Sigmoid colon (tissue), 7 donors: ENCODE measurements around the gene NHLH1. TPM values are rescaled to one million over a fixed set of nuclear protein-coding genes. Genes with fewer than 3 reads are reported as not detected.
A peak's percentile ranks its signal among the peaks of the same experiment; 100 is the strongest.

ENCODE experiments used
- DNase-seq: peaks from one replicate; pipeline ENCODE4 v3.0.0-alpha.2; 2019
- H3K27ac ChIP-seq, 4 donors: fragments of 200-600 bp; sonication (generic); one replicate each; pipeline ENCODE4 v1.5.1; 2016 to 2019; ENCODE audit warnings: mild to moderate bottlenecking in 1 of 4
- H3K27me3 ChIP-seq, 3 donors: fragments of 200-600 bp; sonication (generic); one replicate each; pipeline ENCODE4 v1.5.1; 2019; ENCODE audit warnings: mild to moderate bottlenecking in 1 of 3
- H3K36me3 ChIP-seq, 4 donors: fragments of 200-600 bp; sonication (generic); one replicate each; pipeline ENCODE4 v1.5.1; 2016 to 2019
- H3K4me1 ChIP-seq, 4 donors: fragments of 200-600 bp; sonication (generic); one replicate each; pipeline ENCODE4 v1.5.1; 2017 to 2019
- H3K4me3 ChIP-seq, 4 donors: fragments of 200-600 bp; sonication (generic); one replicate each; pipeline ENCODE4 v1.5.1; 2017 to 2019; ENCODE audit warnings: mild to moderate bottlenecking in 2 of 4, moderate library complexity in 1 of 4
- H3K9me3 ChIP-seq, 4 donors: fragments of 200-600 bp in 3 of 4; sonication (generic) in 3 of 4; one replicate each; pipeline versions ENCODE4 v1.5.1 to v1.6.1; 2013 to 2019
- CTCF ChIP-seq, 4 experiments: fragments of 450-650 bp in 3 of 4; fragments of 200-600 bp in 1 of 4; IDR thresholded peaks; one replicate each; pipeline ENCODE4 v1.5.1; 2016 to 2019; ENCODE audit warnings: antibody characterized with exemption in 4 of 4, mild to moderate bottlenecking in 3 of 4, moderate library complexity in 2 of 4
- EP300 ChIP-seq, 4 donors: sonication (generic); formaldehyde crosslinking; IDR thresholded peaks; one replicate each; pipeline ENCODE4 v1.6.1; 2017; ENCODE audit warnings: antibody characterized with exemption in 4 of 4
- POLR2A ChIP-seq, 2 donors: fragments of 450-650 bp; IDR thresholded peaks; one replicate each; pipeline ENCODE4 v1.6.1; 2016; ENCODE audit warnings: antibody characterized with exemption in 2 of 2, mild to moderate bottlenecking in 2 of 2, moderate library complexity in 2 of 2
- POLR2AphosphoS5 ChIP-seq, 4 donors: sonication (generic); formaldehyde crosslinking; IDR thresholded peaks; one replicate each; pipeline ENCODE4 v1.6.1; 2017; ENCODE audit warnings: antibody characterized with exemption in 4 of 4
- WGBS, 2 donors: extraction: QIAGEN DNeasy Blood & Tissue Kit; methylation state at CpG; one replicate each; pipeline ENCODE4 v1.1.7; 2013; 5-methylcytosine and 5-hydroxymethylcytosine counted together
- intact Hi-C: fragments of 100-400 bp; cut with DNase I; formaldehyde crosslinking; loops from one replicate; pipeline ENCODE4 v1.15.1; 2023
- polyA plus RNA-seq, 3 donors: library from polyadenylated mRNA; stranded (reverse); fragments of 200-250 nt; gene quantifications; one replicate each; pipeline ENCODE4 v1.2.3, GENCODE V29; 2013
- total RNA-seq, 4 donors: library from RNA; depleted of rRNA; stranded (reverse); fragments of >200 nt; gene quantifications; one replicate each; pipeline ENCODE4 v1.1.0, GENCODE V29; 2016
- donor health status: healthy with polysubstance abuse.
- donor health status: Bipolar disorder and iron deficiency.
- donor health status: healthy.

Gene NHLH1
- total and polyA plus RNA-seq, 7 donors, result under 0.01 to 0.60 (median 0.12) TPM; not detected in 4

GRCh38 chr1:160410406-160411005, 43.6 kb downstream of the NHLH1 start:
- 83 to 88% methylated on average over 19 of the region's 19 CpGs for WGBS, 2 donors
- Histone ChIP-seq H3K9me3 (no peaks in the 10 kb centered on the region), H3K4me3 (peak overlapping the region in 2 of 4 donors; percentile 10 to 16), H3K27ac (peak overlapping the region in 3 of 4 donors; percentile 17 to 73 (median 59)), H3K4me1 (peaks cover 0 to 30% (median 22%) of the 10 kb centered on the region in 4 donors), H3K36me3 (peaks cover 0 to under 1% (median 0%) of the 10 kb centered on the region in 4 donors), H3K27me3 (no peaks in the 10 kb centered on the region)
- TF ChIP-seq EP300 (IDR thresholded peaks at IDR 0.05) (no peak), POLR2AphosphoS5 (IDR thresholded peaks at IDR 0.05) (no peak), CTCF (IDR thresholded peaks at IDR 0.05) (no peak), POLR2A (IDR thresholded peaks at IDR 0.05) (no peak)
- intact Hi-C loops, result no loop called here
- no peak for DNase-seq

DNA sequence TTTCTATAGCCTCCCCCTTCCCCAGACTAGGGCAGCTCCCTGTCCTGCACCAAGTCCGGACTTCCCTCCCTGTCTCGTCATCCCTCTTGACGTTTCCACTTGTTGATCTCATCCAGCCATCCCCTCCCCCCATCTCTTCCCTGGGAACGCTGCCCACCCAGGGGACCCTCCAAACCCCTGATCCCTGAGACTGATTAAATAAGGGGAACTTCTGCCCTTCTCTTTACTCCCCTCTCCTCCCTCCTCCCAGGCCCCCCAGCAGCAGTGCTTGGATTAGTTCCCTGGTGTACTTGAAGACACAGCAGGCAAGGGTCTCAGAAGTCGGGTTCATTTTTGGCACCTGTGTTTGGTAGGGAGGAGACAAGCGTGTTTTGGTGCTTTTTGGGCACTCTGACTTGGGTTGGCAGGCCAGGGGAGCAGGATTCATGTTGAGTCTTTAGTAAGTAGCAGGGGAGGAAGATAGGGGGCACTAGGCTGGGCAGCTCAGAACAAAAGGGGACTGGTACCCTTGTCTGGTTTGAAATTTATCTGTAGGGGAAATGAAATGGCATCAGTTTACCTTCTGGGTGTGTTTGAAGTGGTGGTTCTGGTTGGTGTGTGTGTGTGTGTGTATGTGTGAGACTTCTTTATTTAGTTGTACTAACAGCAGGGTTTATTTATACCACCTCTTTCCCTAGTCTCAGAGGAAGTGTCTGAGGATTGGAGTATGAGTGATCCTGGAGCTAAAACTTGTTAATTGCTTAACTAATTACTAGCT, 44.6 kb downstream of the NHLH1 start:
- no peak for TF ChIP-seq POLR2AphosphoS5 (IDR thresholded peaks at IDR 0.05)
- TF ChIP-seq CTCF (IDR thresholded peaks at IDR 0.05), result no peak
- TF ChIP-seq POLR2A (IDR thresholded peaks at IDR 0.05), result no peak
- no peak for TF ChIP-seq EP300 (IDR thresholded peaks at IDR 0.05)
- intact Hi-C loops, result no loop called here
- 76 to 84% methylated on average over 6 of the region's 6 CpGs for WGBS, 2 donors
- H3K9me3 ChIP-seq, result no peaks in the 10 kb centered on the region
- peaks cover 0 to 30% (median 22%) of the 10 kb centered on the region in 4 donors for H3K4me1 ChIP-seq
- peaks cover 0 to 5% (median 0%) of the 10 kb centered on the region in 4 donors for H3K36me3 ChIP-seq
- H3K27me3 ChIP-seq, result no peaks in the 10 kb centered on the region
- no peak for DNase-seq
- H3K4me3 ChIP-seq, result no peak overlapping the region
- H3K27ac ChIP-seq, result peak overlapping the region in 1 of 4 donors; percentile 59

- DNase-seq, result no peak
- no peak overlapping the region for H3K4me3 ChIP-seq
- WGBS, 2 donors, result 87 to 89% methylated on average over 3 of the region's 3 CpGs
- TF ChIP-seq CTCF (IDR thresholded peaks at IDR 0.05) (no peak), EP300 (IDR thresholded peaks at IDR 0.05) (no peak), POLR2AphosphoS5 (IDR thresholded peaks at IDR 0.05) (no peak), POLR2A (IDR thresholded peaks at IDR 0.05) (no peak)
- peaks cover 0 to 5% (median 0%) of the 10 kb centered on the region in 4 donors for H3K36me3 ChIP-seq
- H3K27ac ChIP-seq, result no peak overlapping the region
- intact Hi-C loops, result no loop called here
- peaks cover 0 to 30% (median 22%) of the 10 kb centered on the region in 4 donors for H3K4me1 ChIP-seq
- no peaks in the 10 kb centered on the region for H3K27me3 ChIP-seq
- H3K9me3 ChIP-seq, result no peaks in the 10 kb centered on the region
Observed at GRCh38 chr1:160412028-160412362, 45.1 kb downstream of the NHLH1 start.

GRCh38 chr1:160413716-160414115, 46.8 kb downstream of the NHLH1 start:
- no peak overlapping the region for H3K4me3 ChIP-seq
- no peaks in the 10 kb centered on the region for H3K9me3 ChIP-seq
- no peak for DNase-seq
- 85 to 92% methylated on average over 3 of the region's 3 CpGs for WGBS, 2 donors
- H3K36me3 ChIP-seq, result peaks cover 0 to 5% (median 0%) of the 10 kb centered on the region in 4 donors
- H3K27ac ChIP-seq, result no peak overlapping the region
- H3K4me1 ChIP-seq, result peaks cover 0 to 22% (median 16%) of the 10 kb centered on the region in 4 donors
- TF ChIP-seq EP300 (IDR thresholded peaks at IDR 0.05) (no peak), POLR2AphosphoS5 (IDR thresholded peaks at IDR 0.05) (no peak)
- no peaks in the 10 kb centered on the region for H3K27me3 ChIP-seq
- intact Hi-C loops, result no loop called here

DNA sequence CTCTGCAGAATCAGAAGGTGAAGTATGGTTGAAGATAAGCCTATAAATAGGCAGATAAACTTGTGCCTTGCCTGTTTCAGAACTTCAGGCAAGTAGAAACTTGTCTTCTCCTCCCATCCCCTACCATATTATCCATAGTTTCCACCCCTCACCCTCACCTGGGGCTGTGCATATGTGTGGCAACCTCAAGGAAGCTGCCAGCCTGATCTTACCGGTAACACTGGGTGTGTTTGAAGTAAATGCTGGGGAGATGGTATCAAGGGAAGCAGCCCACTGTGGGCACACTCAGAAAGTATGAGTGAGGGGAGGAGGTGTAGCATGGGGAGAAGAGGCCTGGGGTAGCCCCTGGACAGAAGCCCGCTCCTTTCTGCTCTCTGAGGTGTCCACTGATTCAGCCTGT, 48.0 kb downstream of the NHLH1 start:
- WGBS, 2 donors, result 88 to 89% methylated on average over 2 of the region's 2 CpGs

More for the DNA sequence above, 48.0 kb downstream of the NHLH1 start:
- TF ChIP-seq POLR2A (IDR thresholded peaks at IDR 0.05) (no peak), EP300 (IDR thresholded peaks at IDR 0.05) (no peak), CTCF (IDR thresholded peaks at IDR 0.05) (no peak), POLR2AphosphoS5 (IDR thresholded peaks at IDR 0.05) (no peak)
- H3K4me3 ChIP-seq, result no peak overlapping the region
- H3K4me1 ChIP-seq, result peaks cover 0 to 16% (median 12%) of the 10 kb centered on the region in 4 donors
- no peaks in the 10 kb centered on the region for H3K9me3 ChIP-seq
- H3K27me3 ChIP-seq, result no peaks in the 10 kb centered on the region
- peaks cover 0 to 15% (median 0%) of the 10 kb centered on the region in 4 donors for H3K36me3 ChIP-seq
- no peak for DNase-seq
- no peak overlapping the region for H3K27ac ChIP-seq
- intact Hi-C loops, result no loop called here
